GM12873 (cell line): ENCODE results near the gene CENPP.

Experiments
- CTCF ChIP-seq: IDR thresholded peaks from 2 replicates; pipeline ENCODE4 v1.5.1; 2012; ENCODE audit warnings: low read depth, mild to moderate bottlenecking, moderate library complexity, low read length, control low read depth; ENCODE audit not compliant: insufficient read depth; ENCODE audit errors: missing control alignments

Gene CENPP

GRCh38 chr9:92426501-92427145 lies 100.9 kb downstream of the CENPP start:
- TF ChIP-seq CTCF: no peak

- no peak for TF ChIP-seq CTCF
These were observed 104.1 kb downstream of the CENPP start for GRCh38 chr9:92429836-92430235.

- TF ChIP-seq CTCF: no peak
These were observed 106.6 kb downstream of the CENPP start for GRCh38 chr9:92432350-92432749.

- TF ChIP-seq CTCF: no peak
These were observed 107.3 kb downstream of the CENPP start for GRCh38 chr9:92432972-92433548.

GRCh38 chr9:92435263-92435662 lies 109.5 kb downstream of the CENPP start:
- TF ChIP-seq CTCF: no peak

GRCh38 chr9:92438900-92439526 lies 113.3 kb downstream of the CENPP start:
- TF ChIP-seq CTCF: no peak

- no peak for TF ChIP-seq CTCF
These were observed 114.4 kb downstream of the CENPP start for GRCh38 chr9:92439921-92440750.
